ENCODE data around the gene GPER1.

The GPER1 gene

GRCh38 chr7:1101563-1102431, 13.9 kb downstream of the GPER1 start:
- Histone ChIP-seq H4K20me1 (ENCODE audit: low read depth, low read length) (no peaks in the 10 kb centered on the region), H3K9me3 (ENCODE audit: insufficient read depth, low read length) (no peaks in the 10 kb centered on the region), H3K79me2 (ENCODE audit: insufficient read depth, low read length) (no peaks in the 10 kb centered on the region), H3F3A (ENCODE audit: insufficient read depth) (no peaks in the 10 kb centered on the region), H3K4me3 (ENCODE audit: insufficient read depth, low read length, poor library complexity, severe bottlenecking) (no peak overlapping the region), H2AFZ (ENCODE audit: low read depth, low read length, severe bottlenecking) (no peak overlapping the region), H3K27me3 (ENCODE audit: low read length) (no peaks in the 10 kb centered on the region), H3K27ac (ENCODE audit: low read depth, low read length) (no peak overlapping the region), H3K9me2 (replicated peaks; ENCODE audit: insufficient read depth, low read length) (no peaks in the 10 kb centered on the region), H3K9ac (ENCODE audit: low read length) (no peak overlapping the region), H3K4me2 (ENCODE audit: low read depth, low read length, poor library complexity, severe bottlenecking) (no peak overlapping the region), H3K36me3 (ENCODE audit: low read length) (no peaks in the 10 kb centered on the region)
- TF ChIP-seq CTCF (IDR thresholded peaks at IDR 0.05; ENCODE audit: insufficient read depth, low read length, poor library complexity, severe bottlenecking) = no peak
- no peak for TF ChIP-seq EZH2phosphoT487 (conservative IDR thresholded peaks at IDR 0.05; ENCODE audit: low read length)

DNA sequence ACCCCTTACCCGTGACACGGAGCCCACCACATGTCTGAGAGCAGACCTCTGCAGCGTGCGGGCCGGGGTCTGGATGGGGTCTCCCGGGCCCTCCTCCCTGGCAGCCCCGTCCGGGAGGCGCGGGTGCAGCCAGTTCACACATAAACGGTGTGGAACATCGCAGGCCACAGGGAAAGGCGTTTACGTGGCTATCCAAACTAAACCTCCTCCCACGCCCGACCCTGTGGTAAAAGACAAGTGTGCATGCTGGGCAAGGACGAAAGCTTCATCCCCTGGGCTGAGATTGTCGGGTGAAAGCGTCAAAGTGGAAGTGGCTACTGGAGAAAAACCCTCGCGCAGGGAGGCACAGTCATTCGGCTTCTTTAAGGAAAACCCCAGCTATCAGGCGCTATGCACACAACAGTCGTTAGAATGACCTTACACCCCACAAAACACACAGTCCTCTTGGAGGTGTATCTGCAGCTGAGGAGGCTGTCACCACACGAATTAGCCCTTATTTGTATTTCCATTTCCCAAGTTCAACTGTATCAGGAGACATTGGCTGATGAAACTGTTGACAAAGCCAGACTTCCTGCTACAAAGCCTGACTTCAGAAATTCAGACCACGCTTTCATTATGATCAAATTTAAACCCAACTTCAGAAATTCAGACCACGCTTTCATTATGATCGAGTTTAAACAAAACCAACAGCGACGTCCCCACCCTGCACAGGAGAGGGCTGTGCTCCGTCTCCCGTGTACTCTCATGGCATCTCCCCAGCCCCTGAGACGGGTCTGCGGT, 15.3 kb downstream of the GPER1 start:
- no peaks in the 10 kb centered on the region for H3K9me3 ChIP-seq (ENCODE audit: insufficient read depth, low read length)
- no peak overlapping the region for H3K4me3 ChIP-seq (ENCODE audit: insufficient read depth, low read length, poor library complexity, severe bottlenecking)
- no peaks in the 10 kb centered on the region for H3K9me2 ChIP-seq (replicated peaks; ENCODE audit: insufficient read depth, low read length)
- H3K27me3 ChIP-seq (ENCODE audit: low read length) = no peaks in the 10 kb centered on the region
- H3F3A ChIP-seq (ENCODE audit: insufficient read depth) = no peaks in the 10 kb centered on the region
- no peak for TF ChIP-seq CTCF (IDR thresholded peaks at IDR 0.05; ENCODE audit: insufficient read depth, low read length, poor library complexity, severe bottlenecking)
- TF ChIP-seq EZH2phosphoT487 (conservative IDR thresholded peaks at IDR 0.05; ENCODE audit: low read length) = no peak
- H3K27ac ChIP-seq (ENCODE audit: low read depth, low read length) = no peak overlapping the region
- no peak overlapping the region for H3K4me2 ChIP-seq (ENCODE audit: low read depth, low read length, poor library complexity, severe bottlenecking)
- no peak overlapping the region for H3K9ac ChIP-seq (ENCODE audit: low read length)
- no peak overlapping the region for H2AFZ ChIP-seq (ENCODE audit: low read depth, low read length, severe bottlenecking)
- no peaks in the 10 kb centered on the region for H4K20me1 ChIP-seq (ENCODE audit: low read depth, low read length)
- no peaks in the 10 kb centered on the region for H3K79me2 ChIP-seq (ENCODE audit: insufficient read depth, low read length)
- H3K36me3 ChIP-seq (ENCODE audit: low read length) = no peaks in the 10 kb centered on the region

DNA sequence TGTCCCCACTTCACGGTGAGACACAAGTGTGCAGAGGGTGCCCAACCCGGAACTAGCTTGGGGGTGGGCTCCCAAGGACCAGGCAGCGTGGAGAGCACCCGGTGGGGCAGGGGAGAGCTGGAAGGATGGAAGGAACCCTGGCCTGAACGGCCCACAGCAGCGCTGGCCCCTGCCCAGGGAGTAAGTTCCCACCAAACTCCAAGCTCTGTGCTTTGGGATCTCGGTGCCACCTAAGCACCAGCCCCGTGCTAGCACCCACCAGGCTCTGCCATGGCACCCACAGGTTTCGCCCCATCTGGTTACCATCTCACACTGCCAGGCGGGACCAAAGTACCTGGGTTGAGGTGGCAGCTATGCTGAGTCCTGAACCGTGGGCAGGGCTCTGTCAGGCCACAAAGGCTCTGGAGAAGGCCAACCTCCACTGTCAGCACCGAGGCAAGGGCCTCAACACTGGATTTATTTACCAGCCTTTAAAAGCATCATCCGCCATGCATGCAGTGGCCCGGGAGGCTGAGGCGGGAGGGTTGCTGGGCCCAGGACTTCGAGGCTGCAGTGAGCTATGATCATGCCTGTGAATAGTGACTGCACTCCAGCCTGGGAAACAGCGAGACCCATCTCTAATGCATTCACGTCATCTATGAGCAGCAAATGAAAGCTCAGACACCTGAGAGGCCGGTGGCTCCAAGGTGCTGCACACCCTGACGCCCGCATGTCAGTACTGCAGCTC, 16.0 kb downstream of the GPER1 start:
- H3K9me2 ChIP-seq (replicated peaks; ENCODE audit: insufficient read depth, low read length) = no peaks in the 10 kb centered on the region
- H3K27ac ChIP-seq (ENCODE audit: low read depth, low read length) = no peak overlapping the region

More for the DNA sequence above, 16.0 kb downstream of the GPER1 start:
- Histone ChIP-seq H4K20me1 (ENCODE audit: low read depth, low read length) (no peaks in the 10 kb centered on the region), H3K9me3 (ENCODE audit: insufficient read depth, low read length) (no peaks in the 10 kb centered on the region), H3K4me3 (ENCODE audit: insufficient read depth, low read length, poor library complexity, severe bottlenecking) (no peak overlapping the region), H3K36me3 (ENCODE audit: low read length) (no peaks in the 10 kb centered on the region), H3F3A (ENCODE audit: insufficient read depth) (no peaks in the 10 kb centered on the region), H3K4me2 (ENCODE audit: low read depth, low read length, poor library complexity, severe bottlenecking) (no peak overlapping the region), H2AFZ (ENCODE audit: low read depth, low read length, severe bottlenecking) (no peak overlapping the region), H3K9ac (ENCODE audit: low read length) (no peak overlapping the region), H3K79me2 (ENCODE audit: insufficient read depth, low read length) (no peaks in the 10 kb centered on the region), H3K27me3 (ENCODE audit: low read length) (no peaks in the 10 kb centered on the region)
- no peak for TF ChIP-seq CTCF (IDR thresholded peaks at IDR 0.05; ENCODE audit: insufficient read depth, low read length, poor library complexity, severe bottlenecking)
- no peak for TF ChIP-seq EZH2phosphoT487 (conservative IDR thresholded peaks at IDR 0.05; ENCODE audit: low read length)

Measured in SU-DHL-6 (cell line).